ENCODE data around the gene TRIM72.
"Not testable (repeated sequence)": the region's sequence is repeated elsewhere in the genome, so short reads cannot be mapped to it uniquely, and the experiment has no call there.

TRIM72 gene

GRCh38 chr16:31190818-31191444 is 23.0 kb upstream of the TRIM72 start:
- no peak for DNase-seq (ENCODE audit: low spot score)

GRCh38 chr16:31191697-31192428 is 22.1 kb upstream of the TRIM72 start:
- no peak for DNase-seq (ENCODE audit: low spot score)

- no peak for DNase-seq (ENCODE audit: low spot score)
Measured at GRCh38 chr16:31192856-31193642, 20.9 kb upstream of the TRIM72 start.

- DNase-seq (ENCODE audit: low spot score), result no peak
Measured at GRCh38 chr16:31193874-31194273, 20.0 kb upstream of the TRIM72 start.

- no peak for DNase-seq (ENCODE audit: low spot score)
Measured at GRCh38 chr16:31194898-31195297, 19.0 kb upstream of the TRIM72 start.

GRCh38 chr16:31195861-31196260 is 18.1 kb upstream of the TRIM72 start:
- DNase-seq (ENCODE audit: low spot score), result not testable (repeated sequence)

- no peak for DNase-seq (ENCODE audit: low spot score)
Measured at GRCh38 chr16:31196324-31197088, 17.4 kb upstream of the TRIM72 start.

GRCh38 chr16:31198207-31198882 is 15.6 kb upstream of the TRIM72 start:
- no peak for DNase-seq (ENCODE audit: low spot score)

GRCh38 chr16:31199430-31200041 is 14.4 kb upstream of the TRIM72 start:
- DNase-seq (ENCODE audit: low spot score), result no peak

- not testable (repeated sequence) for DNase-seq (ENCODE audit: low spot score)
Measured at GRCh38 chr16:31200111-31200510, 13.8 kb upstream of the TRIM72 start.

GRCh38 chr16:31200821-31201568 is 12.9 kb upstream of the TRIM72 start:
- DNase-seq (ENCODE audit: low spot score), result no peak

- peak; percentile 58 for DNase-seq (ENCODE audit: low spot score)
Measured at GRCh38 chr16:31201582-31202413, 12.1 kb upstream of the TRIM72 start.

GRCh38 chr16:31202414-31203375 is 11.2 kb upstream of the TRIM72 start, which contains the start of gene PYCARD:
TSS of gene PYCARD (minus strand) at chr16:31202760. CDS start at chr16:31202690, 70 bp downstream.
- peak; percentile 55 for DNase-seq (ENCODE audit: low spot score)

- DNase-seq (ENCODE audit: low spot score), result no peak
Measured at GRCh38 chr16:31204871-31205666, 8.8 kb upstream of the TRIM72 start.

GRCh38 chr16:31206776-31207175 is 7.1 kb upstream of the TRIM72 start:
- DNase-seq (ENCODE audit: low spot score), result no peak

GRCh38 chr16:31213342-31213741 is 577 bp upstream of the TRIM72 start:
- DNase-seq (ENCODE audit: low spot score), result no peak

GRCh38 chr16:31214708-31215286 is 878 bp downstream of the TRIM72 start:
- DNase-seq (ENCODE audit: low spot score), result peak; percentile 60

All from ecto neural progenitor cell (in vitro differentiated cells).